Small intestine (tissue), 16 donors: Measurements from ENCODE around the gene CYP8B1. TPM values are rescaled to one million over a fixed set of nuclear protein-coding genes. Genes with fewer than 3 reads are reported as not detected.
A peak's percentile ranks its signal among the peaks of the same experiment; 100 is the strongest.

Experiments
- DNase-seq, 2 donors: peaks; one replicate each; pipeline versions ENCODE4 v3.0.0 to v3.0.0-alpha.2; 2013
- FAIRE-seq: peaks from 2 replicates; lab custom pipeline; 2012; peaks lifted over from hg19 to GRCh38; lab: Jason Lieb, UNC
- H3K27ac ChIP-seq, 3 donors: one replicate each; pipeline ENCODE4 v1.5.1; 2013; ENCODE audit warnings: low read length in 2 of 3, mild to moderate bottlenecking in 2 of 3, control low read depth in 1 of 3, inconsistent platforms in 1 of 3, low read depth in 1 of 3, moderate library complexity in 1 of 3
- H3K27me3 ChIP-seq, 3 donors: one replicate each; pipeline ENCODE4 v1.6.1; 2013; ENCODE audit warnings: low read length in 3 of 3, inconsistent platforms in 1 of 3; ENCODE audit not compliant: control insufficient read depth in 3 of 3, insufficient read depth in 3 of 3
- H3K36me3 ChIP-seq, 3 donors: one replicate each; pipeline ENCODE4 v1.6.1; 2013; ENCODE audit warnings: low read length in 3 of 3, inconsistent platforms in 1 of 3, low read depth in 1 of 3, mild to moderate bottlenecking in 1 of 3, moderate library complexity in 1 of 3; ENCODE audit not compliant: control insufficient read depth in 3 of 3, insufficient read depth in 2 of 3
- H3K4me1 ChIP-seq, 3 donors: one replicate each; pipeline ENCODE4 v1.6.1; 2013; ENCODE audit warnings: low read length in 2 of 3, inconsistent platforms in 1 of 3, low read depth in 1 of 3, mild to moderate bottlenecking in 1 of 3, moderate library complexity in 1 of 3; ENCODE audit not compliant: control insufficient read depth in 3 of 3, insufficient read depth in 2 of 3
- H3K4me3 ChIP-seq, 3 donors: one replicate each; pipeline ENCODE4 v1.5.1; 2013; ENCODE audit warnings: low read length in 3 of 3, control low read depth in 1 of 3, inconsistent platforms in 1 of 3, low read depth in 1 of 3, mild to moderate bottlenecking in 1 of 3, moderate library complexity in 1 of 3
- H3K9me3 ChIP-seq, 2 donors: one replicate each; pipeline ENCODE4 v1.6.1; 2013; ENCODE audit warnings: low read depth in 1 of 2, low read length in 1 of 2; ENCODE audit not compliant: control insufficient read depth in 2 of 2, insufficient read depth in 1 of 2
- WGBS, 3 donors: extraction: QIAGEN DNeasy Blood & Tissue Kit; methylation state at CpG; one replicate each; pipeline ENCODE4 v1.1.7; 2013; 5-methylcytosine and 5-hydroxymethylcytosine counted together
- long read RNA-seq, 10 donors: transcript quantifications; one replicate each; lab custom pipeline, GENCODE V29; 2026
- polyA plus RNA-seq, 4 donors: library from polyadenylated mRNA; stranded (reverse) in 3 of 4; unstranded in 1 of 4; fragments of 200-250 nt in 3 of 4; fragments of 120-200 nt in 1 of 4; gene quantifications; one replicate each; pipeline versions ENCODE4 v1.2.1 to v1.2.3, GENCODE V29; 2013
- donor health status: healthy with polysubstance abuse.
- donor health status: control.
- donor health status: control.
- donor health status: Bipolar disorder and iron deficiency.
- donor health status: healthy.

CYP8B1 gene
- polyA plus RNA-seq = under 1 TPM in 2 of 4 donors, not detected in 2; 0.01 to 0.25 TPM
- long read RNA-seq, donor 1 = 0 reads
- long read RNA-seq, donor 2 = 0 reads
- long read RNA-seq, donor 3, partial matches to known transcripts = 0 of 2 reads
- long read RNA-seq, donor 3, other reads (novel, unspliced or antisense) = 0 of 2 reads
- long read RNA-seq, donor 4 = 0 reads
- long read RNA-seq, donor 5 = 0 reads
- long read RNA-seq, donor 6, partial matches to known transcripts = 0 of 4 reads
- long read RNA-seq, donor 6, other reads (novel, unspliced or antisense) = 0 of 4 reads
- long read RNA-seq, donor 7 = 0 reads
- long read RNA-seq, donor 8 = 0 reads
- long read RNA-seq, donor 9, partial matches to known transcripts = 0 of 2 reads
- long read RNA-seq, donor 9, other reads (novel, unspliced or antisense) = 0 of 2 reads
- long read RNA-seq, donor 10, partial matches to known transcripts = 0 of 3 reads
- long read RNA-seq, donor 10, other reads (novel, unspliced or antisense) = 0 of 3 reads

- Histone ChIP-seq H3K36me3 (no peaks in the 10 kb centered on the region), H3K27ac (no peak within 1 kb of the TSS), H3K4me1 (peaks cover 0 to 12% (median 0%) of the 10 kb centered on the region in 3 donors), H3K4me3 (no peak within 1 kb of the TSS), H3K27me3 (no peaks in the 10 kb centered on the region), H3K9me3 (peaks cover 0 to 4% of the 10 kb centered on the region in 2 donors)
- no peak for FAIRE-seq
- DNase-seq = peak in 1 of 2 donors; percentile 33
- 79 to 84% (median 82%) methylated on average over 13 of the region's 13 CpGs for WGBS, 3 donors
These were observed at the start of gene CYP8B1 for GRCh38 chr3:42875325-42876151. CYP8B1 (minus strand) TSS chr3:42875879; CDS start chr3:42875816, 63 bp downstream.

GRCh38 chr3:42923606-42924005, 47.9 kb upstream of the CYP8B1 start:
- 89 to 96% (median 95%) methylated on average over 4 of the region's 4 CpGs for WGBS, 3 donors
- FAIRE-seq (no peak), DNase-seq (no peak)
- H3K9me3 ChIP-seq = peaks cover 0 to 7% of the 10 kb centered on the region in 2 donors
- H3K27ac ChIP-seq = no peak overlapping the region
- no peak overlapping the region for H3K4me3 ChIP-seq
- no peaks in the 10 kb centered on the region for H3K27me3 ChIP-seq
- H3K36me3 ChIP-seq = no peaks in the 10 kb centered on the region
- no peaks in the 10 kb centered on the region for H3K4me1 ChIP-seq

GRCh38 chr3:42914771-42915515, 39.3 kb upstream of the CYP8B1 start:
- FAIRE-seq = no peak

GRCh38 chr3:42911551-42911950, 35.9 kb upstream of the CYP8B1 start:
- peaks cover 0 to 4% (median 0%) of the 10 kb centered on the region in 3 donors for H3K4me1 ChIP-seq
- no peak for DNase-seq
- peaks cover 1 to 32% (median 14%) of the 10 kb centered on the region in 3 donors for H3K36me3 ChIP-seq
- peaks cover 0 to 45% of the 10 kb centered on the region in 2 donors for H3K9me3 ChIP-seq
- no peak for FAIRE-seq
- no peak overlapping the region for H3K4me3 ChIP-seq
- WGBS, 3 donors = 93 to 98% (median 95%) methylated on average over 2 of the region's 2 CpGs
- H3K27me3 ChIP-seq = no peaks in the 10 kb centered on the region
- H3K27ac ChIP-seq = no peak overlapping the region

More at GRCh38 chr3:42914771-42915515, 39.3 kb upstream of the CYP8B1 start:
- H3K4me3 ChIP-seq = no peak overlapping the region
- H3K9me3 ChIP-seq = peaks cover 0 to 65% of the 10 kb centered on the region in 2 donors
- H3K27me3 ChIP-seq = no peaks in the 10 kb centered on the region
- peaks cover 1 to 14% (median 11%) of the 10 kb centered on the region in 3 donors for H3K36me3 ChIP-seq
- no peak for DNase-seq
- H3K4me1 ChIP-seq = no peaks in the 10 kb centered on the region
- no peak overlapping the region for H3K27ac ChIP-seq
- 93 to 97% (median 94%) methylated on average over 8 of the region's 8 CpGs for WGBS, 3 donors

- FAIRE-seq = no peak
- Histone ChIP-seq H3K27me3 (no peaks in the 10 kb centered on the region), H3K36me3 (peaks cover 0 to 25% (median 4%) of the 10 kb centered on the region in 3 donors), H3K9me3 (peaks cover 0 to 26% of the 10 kb centered on the region in 2 donors), H3K27ac (no peak overlapping the region), H3K4me1 (peaks cover 0 to 7% (median 5%) of the 10 kb centered on the region in 3 donors), H3K4me3 (no peak overlapping the region)
- no peak for DNase-seq
- WGBS, 3 donors = 88 to 89% (median 89%) methylated on average over 7 of the region's 7 CpGs
These were observed 33.0 kb upstream of the CYP8B1 start for GRCh38 chr3:42908675-42909074.

GRCh38 chr3:42906848-42907183, 31.1 kb upstream of the CYP8B1 start:
- WGBS, 3 donors = 70 to 90% (median 82%) methylated on average over 4 of the region's 4 CpGs
- no peak overlapping the region for H3K27ac ChIP-seq
- peak overlapping the region in 1 of 3 donors; percentile 60 for H3K4me3 ChIP-seq
- H3K9me3 ChIP-seq = peaks cover 0 to 15% of the 10 kb centered on the region in 2 donors
- peaks cover 0 to 7% (median 5%) of the 10 kb centered on the region in 3 donors for H3K4me1 ChIP-seq
- H3K27me3 ChIP-seq = no peaks in the 10 kb centered on the region
- DNase-seq = no peak
- no peak for FAIRE-seq
- H3K36me3 ChIP-seq = peaks cover 0 to 20% (median 3%) of the 10 kb centered on the region in 3 donors

GRCh38 chr3:42906070-42906847, 30.6 kb upstream of the CYP8B1 start, which contains the start of gene ZNF662:
ZNF662 (plus strand) TSS chr3:42906142; CDS start chr3:42908115, 1,973 bp downstream.
- no peaks in the 10 kb centered on the region for H3K27me3 ChIP-seq
- H3K36me3 ChIP-seq = peaks cover 0 to 20% (median 3%) of the 10 kb centered on the region in 3 donors
- DNase-seq = peak; percentile 45 to 88
- FAIRE-seq = no peak
- H3K4me1 ChIP-seq = peaks cover 0 to 7% (median 5%) of the 10 kb centered on the region in 3 donors
- peaks cover 0 to 15% of the 10 kb centered on the region in 2 donors for H3K9me3 ChIP-seq
- WGBS, 3 donors = 2 to 8% (median 4%) methylated on average over 49 to 59 of the region's 59 CpGs
- H3K4me3 ChIP-seq = peak within 1 kb of the TSS; percentile 45 to 60 (median 55)
- peak within 1 kb of the TSS in 2 of 3 donors; percentile 11 to 25 for H3K27ac ChIP-seq
